IPS-NIHi7 (cell line): Measurements from ENCODE around the gene RRP15.

ENCODE experiments used
- DNase-seq: peaks from one replicate; pipeline ENCODE4 v3.0.0; 2012; ENCODE audit warnings: mixed read lengths; ENCODE audit errors: extremely low spot score

RRP15 gene

DNA sequence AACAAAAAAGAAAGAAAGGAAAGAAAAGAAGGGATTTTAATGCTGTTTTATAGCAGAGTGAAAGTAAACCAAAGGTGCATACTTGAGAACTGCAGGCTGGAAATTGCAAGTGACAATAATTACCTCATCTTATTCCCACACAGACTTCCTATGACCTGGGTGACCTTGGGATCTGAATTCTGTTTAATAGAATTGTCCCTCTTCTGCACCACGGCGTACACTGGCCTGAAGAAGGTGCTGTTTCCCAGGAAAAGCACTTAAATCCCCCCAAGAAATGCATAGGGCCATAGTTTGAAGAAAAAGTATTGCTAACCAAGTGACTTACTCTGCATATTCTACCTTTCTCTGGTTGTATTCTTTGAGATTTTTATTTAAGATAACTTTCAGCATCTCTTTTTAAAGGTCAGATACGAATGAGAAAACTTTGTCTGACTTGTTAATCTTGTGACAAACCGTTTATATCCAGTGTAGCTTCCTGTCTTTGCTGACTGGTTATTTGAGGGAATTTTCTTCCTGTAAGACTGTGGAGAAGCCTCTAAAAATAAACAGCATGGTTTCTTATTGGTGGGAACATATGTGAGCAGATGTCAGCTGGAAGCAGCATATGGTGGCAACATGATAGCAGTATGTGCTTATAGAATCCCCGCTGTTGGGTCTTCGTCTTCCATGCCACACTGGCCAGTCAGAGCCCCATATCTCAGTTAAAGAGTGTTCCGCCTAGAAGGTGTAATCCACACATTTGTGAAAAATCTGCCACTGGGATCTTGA is 76.4 kb downstream of the RRP15 start:
- DNase-seq = peak; percentile 41

DNA sequence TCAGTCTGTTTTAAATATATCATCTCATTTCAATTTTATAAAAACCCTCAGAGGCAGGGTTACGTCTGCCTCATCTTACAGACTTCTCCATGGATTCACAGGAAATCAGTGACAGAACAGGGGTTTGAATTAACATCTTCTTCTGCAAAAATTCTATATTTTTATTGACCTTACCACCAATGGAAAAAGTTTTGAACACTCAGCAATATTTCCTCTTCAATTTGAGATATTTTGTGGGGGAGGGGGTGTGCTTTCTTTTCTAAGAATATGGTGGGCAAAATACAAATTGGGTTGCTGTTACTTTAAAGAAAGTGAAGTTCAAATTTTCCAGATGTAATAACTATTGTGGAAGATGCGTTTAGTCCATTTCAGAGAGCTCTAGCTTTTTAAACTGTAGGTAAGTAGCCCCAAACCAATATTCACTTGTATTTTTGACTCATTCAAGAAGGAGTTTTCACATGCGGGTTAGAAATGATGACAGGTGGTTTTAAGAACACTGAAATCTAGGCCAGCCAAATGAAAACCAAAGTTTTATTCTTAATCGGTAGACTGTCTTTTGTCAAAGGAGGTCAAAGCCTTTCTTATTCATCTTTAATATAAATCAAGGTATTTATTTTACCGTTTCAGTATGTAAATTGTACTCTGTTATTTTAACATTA is 77.5 kb downstream of the RRP15 start:
- no peak for DNase-seq

DNA sequence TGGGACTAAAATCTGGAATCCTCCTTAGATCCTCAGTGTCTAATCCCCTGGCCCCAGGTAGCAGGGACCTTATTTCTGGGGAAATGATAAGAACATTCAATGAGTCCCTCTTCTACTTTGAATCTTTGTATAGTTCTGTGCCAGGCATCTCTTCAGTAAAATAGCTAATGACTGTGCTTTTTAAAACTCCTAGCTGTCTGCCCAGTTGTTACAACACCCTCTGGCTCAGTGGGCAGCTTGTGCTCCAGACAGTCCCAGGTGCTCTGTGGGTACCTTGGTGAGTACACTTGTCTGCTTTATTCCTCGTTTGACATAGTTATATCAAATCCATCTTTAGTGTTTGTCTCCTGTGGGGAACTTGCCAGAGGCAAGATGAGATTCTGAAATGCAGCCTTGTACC is 78.0 kb downstream of the RRP15 start:
- DNase-seq = no peak

DNA sequence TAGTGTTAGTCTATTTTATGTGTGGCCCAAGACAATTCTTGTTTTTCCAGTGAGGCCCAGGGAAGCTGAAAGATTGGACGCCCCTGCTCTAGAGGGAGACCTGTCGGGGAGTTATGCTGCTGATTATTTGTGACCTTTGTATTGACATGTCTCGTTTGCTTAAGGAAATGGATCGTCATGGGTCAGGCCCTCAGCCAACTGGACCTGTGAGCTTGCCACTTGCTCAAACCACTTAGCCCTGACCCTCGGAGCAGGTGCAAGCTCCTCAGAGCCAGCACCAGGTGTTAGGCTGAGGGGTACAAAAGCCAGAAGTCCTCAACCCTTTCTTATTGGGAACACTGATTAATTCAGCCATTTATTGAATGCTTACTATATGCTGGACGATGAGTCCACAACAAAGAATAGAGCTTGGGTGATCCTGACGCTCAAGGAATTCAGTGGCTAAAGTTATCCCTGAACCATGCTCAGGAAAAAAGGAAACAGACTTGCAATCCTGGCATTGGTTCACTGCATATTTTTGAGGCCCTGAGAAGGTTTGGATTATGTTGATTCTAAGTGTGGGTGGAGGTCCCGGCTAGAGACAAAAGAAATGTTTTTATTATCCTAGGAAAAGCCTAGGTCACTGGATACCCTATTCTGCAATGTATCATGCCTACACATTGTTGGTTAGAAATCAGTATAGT is 79.1 kb downstream of the RRP15 start:
- no peak for DNase-seq

DNA sequence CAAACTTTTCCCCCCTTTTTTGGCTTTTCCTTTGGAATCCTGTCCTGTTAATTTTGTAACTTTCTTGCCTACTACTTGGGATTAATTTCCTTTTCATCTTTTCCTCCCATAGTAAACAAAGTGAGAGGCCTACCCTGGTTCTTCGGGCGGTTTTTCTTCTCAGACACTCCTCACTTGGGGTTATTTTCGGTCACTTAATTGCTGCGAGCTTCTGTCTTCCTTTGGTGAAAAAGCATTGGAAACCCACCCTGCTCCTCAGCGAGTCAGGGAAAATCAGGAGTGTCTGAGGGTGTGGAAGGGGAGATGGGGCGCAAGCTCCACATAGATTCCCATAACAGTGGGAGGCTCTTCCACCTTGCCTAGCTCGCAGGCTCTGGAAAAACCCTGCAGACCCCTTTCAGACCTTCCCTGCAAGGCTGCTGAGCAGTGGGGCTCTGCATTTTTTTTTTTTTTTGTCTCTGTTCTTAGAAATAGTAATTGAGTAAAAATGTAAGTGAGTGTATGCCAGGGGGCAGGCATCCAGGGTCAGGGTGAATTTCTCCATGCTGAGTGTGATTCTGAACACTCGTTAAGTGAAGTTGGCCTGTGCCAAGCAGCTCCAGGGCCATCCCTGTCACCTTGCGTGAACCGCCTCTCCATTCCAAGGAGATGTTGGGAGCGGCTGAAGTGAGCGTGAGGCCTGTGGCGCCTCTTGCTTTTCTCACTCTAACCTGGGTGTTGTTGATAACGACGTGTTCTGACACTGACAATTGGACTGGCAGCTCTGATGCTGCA is 80.3 kb downstream of the RRP15 start:
- DNase-seq = no peak

DNA sequence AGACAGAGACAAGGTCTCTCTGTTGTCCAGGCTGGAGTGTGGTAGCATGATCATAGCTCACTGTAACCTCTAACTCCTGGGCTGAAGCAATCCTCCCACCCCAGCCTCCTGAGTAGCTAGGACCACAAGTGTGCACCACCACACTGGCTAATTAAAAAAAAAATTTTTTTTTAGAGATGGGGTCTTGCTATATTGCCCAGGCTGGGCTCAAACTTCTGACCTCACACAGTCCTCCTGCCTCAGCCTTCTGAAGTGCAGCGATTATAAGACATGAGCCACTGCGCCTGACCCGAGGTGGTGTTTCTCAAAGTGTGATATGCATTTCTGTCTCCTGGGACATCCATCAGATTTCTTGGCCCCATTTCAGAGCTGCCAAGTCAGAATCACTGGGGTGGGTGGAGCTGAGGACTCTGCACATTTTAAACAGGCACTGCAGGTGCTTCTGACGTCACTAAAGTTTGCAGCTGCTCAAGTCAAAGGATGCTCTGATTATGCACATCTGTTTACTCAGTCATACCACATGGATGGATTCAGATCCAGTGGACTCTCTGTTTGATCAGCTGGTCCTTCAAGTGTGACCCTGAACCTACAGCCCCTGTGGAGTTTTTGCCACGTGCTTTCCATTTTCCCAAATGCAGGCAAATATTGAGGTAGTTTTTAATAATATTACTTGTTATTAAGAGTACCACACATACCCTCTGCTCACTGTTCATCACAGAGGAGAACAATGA is 81.4 kb downstream of the RRP15 start:
- DNase-seq = no peak

DNA sequence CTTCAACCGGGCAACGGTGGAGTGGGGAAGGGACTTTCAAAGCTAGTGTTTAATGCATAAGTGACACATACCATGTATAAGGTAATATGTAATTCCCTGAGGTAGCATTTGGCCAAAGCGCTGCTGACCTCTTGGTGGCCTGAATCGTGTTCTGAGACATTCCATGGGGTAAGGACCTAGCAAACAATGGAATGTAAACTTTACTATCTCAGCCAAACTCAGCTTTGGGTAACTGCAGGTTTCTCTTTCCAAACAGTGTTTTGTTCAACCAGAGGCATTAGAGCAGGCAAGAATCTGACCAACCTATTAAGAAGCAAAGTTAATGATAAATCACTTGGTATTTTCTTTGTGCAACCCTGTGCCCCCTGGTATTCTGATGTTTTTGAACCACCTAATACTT is 82.0 kb downstream of the RRP15 start:
- DNase-seq = no peak

DNA sequence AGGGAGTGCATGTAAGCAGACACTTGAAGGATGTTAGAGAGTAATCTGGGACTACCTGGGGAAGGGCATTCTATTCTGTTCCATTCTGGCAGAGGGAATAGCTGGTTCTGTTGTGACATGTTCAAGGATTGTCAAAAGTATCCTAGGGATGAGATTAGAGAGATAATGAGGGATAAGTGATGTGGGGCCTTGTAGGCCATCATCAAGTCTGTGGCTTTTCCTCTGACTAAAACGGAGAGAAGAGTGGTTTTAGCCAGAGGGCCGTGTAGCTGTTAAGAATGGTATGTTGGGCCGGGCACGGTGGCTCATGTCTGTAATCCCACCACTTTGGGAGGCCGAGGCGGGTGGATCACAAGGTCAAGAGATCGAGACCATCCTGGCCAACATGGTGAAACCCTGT is 83.6 kb downstream of the RRP15 start:
- no peak for DNase-seq

DNA sequence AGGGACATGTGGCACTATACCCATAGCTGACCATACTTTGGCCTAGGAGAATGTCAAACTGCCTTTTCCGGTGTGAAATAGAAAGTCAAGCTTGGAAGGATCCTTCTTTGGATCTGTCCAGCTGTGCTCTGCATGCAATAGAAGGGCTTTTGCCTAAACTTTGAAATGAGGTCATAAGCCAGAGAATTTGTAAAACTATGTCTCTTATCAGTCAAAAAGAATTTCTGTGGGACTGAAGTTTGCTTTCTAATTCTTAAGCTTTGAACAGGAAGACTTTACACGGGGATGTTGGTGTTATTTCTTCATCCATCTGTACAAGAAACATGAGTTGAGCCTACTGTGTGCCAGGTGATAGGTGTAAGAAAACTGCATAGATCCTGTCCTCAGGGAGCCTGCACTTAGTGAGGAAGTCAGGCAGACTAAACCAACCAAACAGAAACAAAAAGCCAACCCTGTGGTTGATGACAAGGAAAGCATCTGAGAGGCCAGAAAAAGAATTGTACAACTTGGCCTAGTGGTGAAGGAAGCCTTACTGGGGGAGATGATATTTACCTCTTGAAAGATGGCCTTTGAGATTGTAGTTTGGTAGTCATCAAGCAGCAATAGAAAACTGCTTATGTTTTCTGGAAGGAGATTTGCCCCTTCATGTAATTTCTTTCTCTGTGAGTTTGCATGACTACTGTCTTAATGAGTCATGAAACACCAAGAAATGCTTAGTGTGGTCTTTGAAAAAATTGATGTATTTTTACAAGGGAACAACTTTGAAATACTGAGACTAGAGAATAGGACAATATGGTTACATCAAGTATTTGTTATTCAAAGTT is 84.8 kb downstream of the RRP15 start:
- no peak for DNase-seq

DNA sequence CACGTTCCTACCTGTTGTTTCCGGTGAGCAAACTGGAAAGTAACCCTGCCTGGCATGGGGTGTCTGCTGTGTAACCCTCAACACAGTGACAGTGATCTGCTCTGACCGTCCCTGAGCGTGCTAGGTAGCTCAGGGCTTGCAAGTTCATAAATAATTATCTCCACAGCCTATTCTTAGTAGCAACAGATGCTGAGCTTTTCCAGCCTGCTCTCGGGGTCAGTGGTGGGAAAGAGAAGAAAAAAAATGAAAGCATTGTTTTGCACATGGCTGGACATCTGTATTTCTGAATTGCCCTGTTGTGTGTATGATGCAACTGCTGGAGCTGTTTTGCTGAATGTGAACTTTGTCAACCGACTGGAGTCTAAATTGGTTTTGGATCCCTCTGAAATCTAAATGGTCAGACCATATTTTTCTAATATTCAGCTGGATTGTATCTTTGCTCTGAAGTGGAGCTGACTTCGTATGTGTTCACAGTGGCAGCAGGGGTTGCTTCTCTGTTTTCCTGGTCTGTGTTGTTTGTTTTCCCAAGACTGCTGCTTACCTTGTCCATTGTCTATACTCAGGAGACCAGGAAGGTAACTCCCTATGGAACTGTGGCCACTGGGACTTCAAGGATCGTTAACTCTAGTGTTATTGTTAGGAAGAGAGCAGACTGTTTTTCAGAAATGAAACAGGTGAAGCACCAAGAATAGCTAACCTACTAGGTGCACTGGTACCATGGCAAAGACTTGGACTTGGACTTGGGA is 87.0 kb downstream of the RRP15 start:
- DNase-seq = no peak

DNA sequence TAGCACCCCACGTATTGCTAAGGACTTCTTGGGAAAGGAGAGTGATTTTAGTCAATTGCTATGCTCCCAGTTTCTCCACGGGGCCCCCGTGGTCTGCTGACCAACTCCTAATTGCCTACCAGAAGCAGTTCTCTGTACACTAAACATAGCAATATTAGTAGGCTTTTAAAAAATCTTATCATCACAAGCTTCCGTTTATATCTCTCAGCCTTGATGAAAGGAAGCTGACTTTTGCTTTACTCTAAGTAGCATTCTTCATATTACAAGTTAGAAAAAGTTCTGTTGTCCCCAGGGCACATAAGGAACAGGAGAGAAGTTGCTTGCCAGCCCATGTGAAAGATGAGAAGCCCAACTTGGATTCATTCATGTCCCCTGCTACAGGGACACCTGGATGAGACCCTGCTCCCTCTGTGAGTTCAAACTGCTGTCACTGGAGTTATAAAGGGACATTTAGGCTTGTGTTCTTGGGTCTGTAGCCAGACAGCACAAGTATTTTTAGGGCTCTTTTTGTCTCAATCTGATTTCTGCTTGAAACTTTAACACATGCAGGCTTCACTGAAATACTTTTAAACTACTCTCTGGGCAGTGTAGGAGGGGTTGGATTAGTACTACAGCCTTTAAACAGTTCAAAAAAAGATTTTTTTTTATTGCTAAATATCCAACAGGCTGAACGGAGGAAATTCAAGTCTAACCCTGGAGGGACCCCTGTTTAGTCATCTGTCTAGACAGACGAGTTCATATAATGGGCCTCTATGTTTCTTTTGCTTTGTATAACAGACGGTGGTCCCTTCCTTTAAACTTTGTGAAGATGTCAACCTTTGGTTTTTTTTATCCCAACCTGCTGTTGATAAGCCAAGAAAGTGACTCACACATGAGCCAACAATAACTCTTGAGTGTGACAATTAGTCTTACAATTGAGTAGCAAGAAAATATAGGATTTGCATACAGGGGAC is 89.6 kb downstream of the RRP15 start:
- no peak for DNase-seq

DNA sequence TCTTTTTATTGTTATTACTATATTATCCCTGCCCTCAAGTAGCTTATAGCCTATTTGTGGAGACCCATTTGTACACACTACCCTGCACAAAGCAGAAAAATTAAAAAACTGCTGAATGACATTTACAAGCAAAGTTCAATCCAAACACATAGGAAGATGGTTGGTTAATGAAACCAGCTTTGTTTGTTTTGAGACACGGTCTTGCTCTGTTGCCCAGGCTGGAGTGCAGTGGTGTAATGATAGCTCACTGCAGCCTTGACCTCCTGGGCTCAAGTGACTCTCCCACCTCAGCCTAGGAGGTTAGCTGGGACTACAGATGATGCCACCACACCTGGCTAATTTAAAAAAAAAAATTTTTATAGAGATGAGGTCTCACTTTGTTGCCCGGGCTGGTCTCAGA is 91.6 kb downstream of the RRP15 start:
- no peak for DNase-seq

DNA sequence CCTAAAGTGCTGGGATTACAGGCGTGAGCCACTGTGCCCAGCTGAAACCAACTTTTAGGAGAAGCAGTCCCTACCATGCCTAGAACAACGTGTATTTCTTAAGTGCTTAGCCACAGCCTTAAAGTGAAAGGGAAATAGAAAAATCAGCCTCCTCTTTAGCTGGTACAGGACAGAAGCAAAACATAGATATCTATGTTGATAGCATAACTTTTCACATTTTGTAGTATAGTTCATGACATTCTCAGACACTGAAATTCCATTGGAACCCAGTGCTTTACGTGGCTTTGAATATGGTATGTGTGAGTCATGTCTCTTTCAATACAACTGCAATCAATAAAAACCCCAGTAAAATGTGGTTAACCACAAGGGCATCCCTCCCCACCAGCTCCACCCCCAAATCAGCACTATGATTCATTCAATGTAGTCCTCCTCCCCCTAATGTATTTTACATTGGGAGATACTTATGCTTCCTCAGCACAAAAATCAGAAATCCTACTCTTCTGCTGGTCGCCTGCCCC is 92.1 kb downstream of the RRP15 start:
- no peak for DNase-seq

DNA sequence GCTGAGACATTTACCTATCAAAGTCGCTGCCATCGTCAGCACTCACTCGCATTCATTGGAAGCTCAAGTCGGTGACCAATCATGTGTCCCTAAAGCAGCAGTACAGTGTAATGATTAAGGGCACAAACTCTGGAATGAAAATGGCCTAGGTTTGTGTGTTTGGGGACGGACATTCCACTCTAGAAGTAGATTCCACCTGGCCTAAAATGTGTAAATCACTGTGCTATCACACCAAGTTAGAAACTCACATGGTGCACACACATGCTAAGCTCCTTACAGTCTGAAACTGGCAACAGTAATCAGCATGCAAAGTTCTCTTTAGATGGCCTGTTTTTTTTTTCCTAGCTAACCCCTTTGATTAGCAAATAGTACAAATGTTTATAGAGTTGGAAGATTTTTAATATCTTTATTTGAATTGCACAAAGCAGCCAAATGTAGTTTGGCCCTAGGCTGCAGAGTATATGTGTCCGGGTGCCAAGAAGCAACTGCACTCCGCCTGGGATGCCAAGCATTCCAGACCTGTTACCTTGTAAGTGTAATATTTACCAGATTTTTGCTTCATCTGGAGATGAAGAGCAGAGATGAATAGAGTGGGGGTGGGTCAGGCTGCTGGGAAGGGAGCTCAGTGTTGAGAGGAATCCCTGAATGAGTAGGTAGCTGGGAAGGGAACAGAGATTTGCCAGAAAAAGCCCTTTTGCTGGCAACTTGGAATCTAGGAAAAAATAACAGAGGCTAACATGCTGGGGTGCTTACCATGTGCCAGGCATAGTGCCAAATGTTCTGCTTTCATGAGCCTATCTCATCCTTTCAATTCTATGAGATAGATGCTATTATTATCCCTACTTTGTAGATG is 95.3 kb downstream of the RRP15 start:
- no peak for DNase-seq

DNA sequence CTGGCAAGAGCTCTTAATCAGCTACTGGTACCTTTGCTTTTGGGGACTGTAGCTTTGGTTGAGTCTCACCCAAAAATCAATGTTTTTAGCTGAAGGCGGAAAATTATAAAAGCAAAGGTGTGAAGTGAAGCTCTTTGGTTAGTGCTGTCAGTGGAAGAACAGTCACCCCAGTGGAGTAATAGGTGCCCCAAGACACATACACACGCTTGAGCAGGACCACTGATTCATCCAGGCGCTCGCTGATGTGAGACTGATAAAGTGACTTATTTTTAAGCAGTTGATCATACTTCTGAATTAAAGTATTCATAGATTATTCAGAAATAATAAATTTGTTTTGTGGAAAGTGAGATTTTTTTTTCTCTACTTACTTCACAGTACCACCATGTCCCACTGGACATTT is 97.2 kb downstream of the RRP15 start:
- no peak for DNase-seq

DNA sequence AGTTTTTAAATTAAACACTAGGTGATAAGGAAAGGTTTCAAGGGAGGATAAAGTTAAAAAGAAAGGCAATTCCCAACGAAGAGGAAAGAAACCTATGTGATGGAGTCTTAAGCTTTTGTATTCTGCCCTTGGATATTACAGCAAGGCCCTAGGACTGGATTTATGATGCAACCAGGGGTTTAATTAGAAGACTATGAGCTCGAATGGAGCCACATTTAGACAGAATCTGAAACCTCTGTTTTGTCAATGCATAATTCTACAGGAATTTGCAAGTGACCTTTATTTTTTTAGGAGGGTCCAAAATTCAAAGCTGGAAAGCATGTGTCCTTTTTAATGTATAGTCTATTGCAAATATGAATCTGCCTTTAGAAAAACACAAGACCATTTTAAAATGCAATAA is 98.0 kb downstream of the RRP15 start:
- DNase-seq = no peak

DNA sequence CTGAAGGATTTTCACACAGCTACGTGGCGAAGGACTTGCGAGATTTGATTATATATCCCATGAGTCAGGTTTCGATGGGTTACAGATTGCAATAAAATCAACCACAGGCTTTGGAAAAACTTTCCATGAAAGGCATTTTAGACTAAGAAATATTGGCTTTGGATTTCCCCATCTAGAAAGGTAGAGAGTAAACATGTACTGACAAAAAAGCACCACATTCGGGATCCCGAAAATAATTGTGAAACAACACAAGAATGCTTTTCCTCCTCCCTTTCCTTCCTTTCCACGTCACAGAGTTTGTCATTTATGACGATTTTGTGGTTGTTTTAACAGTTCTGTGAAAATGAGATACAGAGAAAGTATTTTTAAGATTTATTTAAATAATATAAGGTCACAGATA is 98.6 kb downstream of the RRP15 start:
- DNase-seq = no peak

DNA sequence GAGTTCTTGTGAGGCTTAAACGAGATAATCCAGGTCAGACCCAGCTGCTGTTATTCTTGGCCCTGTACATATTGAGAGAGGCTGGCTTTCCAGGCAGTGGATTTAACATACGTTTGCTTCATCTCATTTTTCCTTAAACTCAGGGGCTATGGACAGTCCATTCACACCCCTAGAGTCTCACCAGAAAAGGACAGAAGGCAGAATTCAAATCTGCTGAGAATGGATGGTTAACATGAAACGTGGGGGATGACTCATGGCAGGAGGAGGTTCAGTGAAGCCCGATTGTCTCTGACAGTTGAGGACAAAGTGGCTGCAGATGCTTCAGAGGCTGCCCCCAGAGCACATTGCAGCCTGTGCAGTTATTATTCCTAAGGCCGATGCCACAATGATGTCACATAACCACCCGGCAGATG is 99.5 kb downstream of the RRP15 start:
- DNase-seq = no peak
